HG02981 (cell line): ENCODE results near the gene MYLK.
"Not testable (repeated sequence)": the region's sequence is repeated elsewhere in the genome, so short reads cannot be mapped to it uniquely, and the experiment has no call there.

ENCODE experiments used
- ATAC-seq: cut with Tn5 transposase; IDR thresholded peaks from one replicate; pipeline ENCODE4 v1.9.1; 2021; ENCODE audit warnings: mild to moderate bottlenecking, moderate library complexity; ENCODE audit not compliant: unreplicated experiment

MYLK gene

DNA sequence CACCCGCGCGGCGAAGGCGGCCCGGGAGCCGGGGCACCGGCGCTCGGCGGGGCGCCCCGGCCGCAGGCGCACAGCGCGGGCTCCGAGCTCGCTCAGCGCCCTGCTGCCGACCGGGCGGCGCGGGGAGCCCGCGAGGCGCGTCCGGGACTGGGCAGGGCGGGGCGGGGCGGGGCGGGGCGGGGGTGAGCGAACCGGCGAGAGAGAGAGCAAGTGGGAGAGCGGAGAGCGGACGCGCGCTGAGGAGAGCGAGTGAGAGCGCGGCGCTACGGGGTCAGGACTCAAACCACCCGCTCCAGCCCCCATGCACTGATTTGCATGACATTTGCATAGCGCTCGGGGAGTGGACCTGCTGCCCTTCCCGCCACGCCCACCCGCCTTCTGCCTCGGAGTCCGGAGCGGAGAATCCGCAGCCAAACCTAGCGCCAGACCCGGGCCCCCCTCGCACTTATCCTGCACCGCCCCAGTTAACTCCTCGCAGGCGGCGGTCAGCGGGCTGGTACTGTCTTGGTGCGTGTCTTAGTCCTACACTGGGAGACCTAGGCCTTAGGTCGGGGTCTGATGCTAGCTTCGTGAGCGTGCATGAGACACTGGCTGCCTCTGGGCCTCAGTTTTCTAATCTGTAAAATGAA, at the start of gene MYLK:
TSS of gene MYLK (minus strand) at position 130 of the 629 bp plus-strand sequence. CDS start 90,491 bp downstream, outside the sequence.
- ATAC-seq, result peak; percentile 72

DNA sequence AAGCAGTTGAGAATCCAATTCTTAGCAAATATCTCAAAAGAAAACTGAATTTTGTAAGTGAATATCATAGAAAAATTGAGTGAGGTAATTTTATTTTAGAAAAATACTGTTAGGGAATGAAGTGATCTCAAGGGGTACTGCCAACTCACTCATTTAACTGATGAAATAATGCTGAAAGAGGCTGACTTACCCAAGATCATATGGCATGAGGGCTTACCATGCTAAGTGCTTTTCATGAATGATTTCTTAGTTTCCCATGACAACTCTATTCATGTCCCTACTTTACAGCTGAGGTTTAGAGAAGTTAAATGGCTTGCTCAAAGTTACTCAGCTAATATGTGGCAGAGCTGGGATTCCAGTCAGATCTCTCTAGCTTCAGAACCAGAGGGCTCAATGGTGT, 46.3 kb upstream of the MYLK start:
- ATAC-seq, result no peak

DNA sequence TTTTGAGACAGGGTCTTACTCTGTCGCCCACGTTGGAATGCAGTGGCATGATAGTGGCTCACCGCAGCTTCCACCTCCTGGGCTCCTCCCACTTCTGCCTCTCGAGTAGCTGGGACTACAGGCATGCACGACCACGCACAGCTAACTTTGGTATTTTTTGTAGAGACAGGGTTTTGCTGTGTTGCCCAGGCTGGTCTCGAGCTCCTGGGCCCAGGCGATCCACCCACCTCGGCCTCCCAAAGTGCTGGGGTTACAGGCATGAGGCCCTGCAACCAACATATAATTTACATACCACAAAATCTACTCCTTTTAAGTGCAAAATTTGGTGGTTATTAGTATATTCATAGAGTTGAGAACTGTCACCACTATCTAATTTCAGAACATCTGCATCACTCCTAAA, 45.2 kb upstream of the MYLK start:
- ATAC-seq, result no peak

- no peak for ATAC-seq
Observed at GRCh38 chr3:123926396-123926795, 42.3 kb upstream of the MYLK start.

DNA sequence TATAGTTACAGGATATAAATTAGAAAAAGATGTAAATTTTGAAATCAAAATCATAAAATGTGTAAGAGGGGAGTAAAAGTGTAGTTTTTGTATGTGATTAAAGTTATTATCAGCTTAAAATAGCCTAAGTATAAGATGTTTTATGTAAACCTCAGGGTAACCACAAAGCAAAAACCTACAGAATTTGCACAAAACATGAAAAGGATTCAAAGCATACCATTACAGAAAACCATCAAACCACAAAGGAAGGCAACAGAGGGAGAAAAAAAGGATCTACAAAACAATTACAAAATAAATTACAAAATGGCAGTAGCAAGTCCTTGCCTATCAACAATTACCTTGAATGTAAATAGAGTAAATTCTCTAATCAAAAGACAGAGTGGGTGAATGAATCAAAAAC, 36.7 kb upstream of the MYLK start:
- no peak for ATAC-seq

- no peak for ATAC-seq
Observed at GRCh38 chr3:123920383-123920782, 36.3 kb upstream of the MYLK start.

DNA sequence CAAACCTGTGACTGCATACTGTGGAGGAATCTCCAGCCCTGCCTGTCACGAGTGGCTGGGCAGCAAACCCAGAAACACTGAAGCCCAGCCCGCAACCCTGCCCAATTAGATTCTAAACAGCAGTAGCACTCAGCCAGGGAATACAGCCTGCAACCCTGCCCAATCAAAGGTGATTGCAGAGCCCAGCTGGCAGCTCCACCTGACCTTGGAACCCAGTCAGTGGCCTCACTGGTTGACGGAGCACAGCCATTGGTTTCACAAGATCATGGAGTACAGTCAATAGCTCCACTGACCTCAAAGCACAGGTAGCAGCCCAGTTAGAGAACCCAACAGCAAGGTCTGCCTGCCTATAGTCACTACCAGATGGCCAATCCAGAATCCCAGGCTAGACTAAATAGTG, 35.2 kb upstream of the MYLK start:
- no peak for ATAC-seq

DNA sequence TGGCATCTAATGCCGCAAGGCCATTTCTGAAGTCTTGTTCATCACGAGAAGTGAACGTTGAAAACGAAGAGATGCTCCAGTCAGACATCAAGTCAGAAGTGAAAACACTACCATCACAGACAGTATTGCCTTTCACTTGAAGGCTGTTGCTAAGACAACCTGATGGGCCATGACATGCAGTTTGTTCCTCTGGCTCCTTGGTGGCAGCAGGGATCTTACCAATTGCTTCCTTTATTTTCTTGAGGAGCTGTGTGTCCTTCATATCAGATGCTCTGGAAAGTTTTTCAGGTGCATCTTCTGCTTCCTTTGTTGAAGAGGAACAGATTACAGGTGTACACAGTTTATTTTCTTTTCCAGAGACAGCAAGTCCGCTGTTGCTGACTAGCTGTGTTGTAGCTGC, 30.7 kb upstream of the MYLK start:
- ATAC-seq, result no peak

DNA sequence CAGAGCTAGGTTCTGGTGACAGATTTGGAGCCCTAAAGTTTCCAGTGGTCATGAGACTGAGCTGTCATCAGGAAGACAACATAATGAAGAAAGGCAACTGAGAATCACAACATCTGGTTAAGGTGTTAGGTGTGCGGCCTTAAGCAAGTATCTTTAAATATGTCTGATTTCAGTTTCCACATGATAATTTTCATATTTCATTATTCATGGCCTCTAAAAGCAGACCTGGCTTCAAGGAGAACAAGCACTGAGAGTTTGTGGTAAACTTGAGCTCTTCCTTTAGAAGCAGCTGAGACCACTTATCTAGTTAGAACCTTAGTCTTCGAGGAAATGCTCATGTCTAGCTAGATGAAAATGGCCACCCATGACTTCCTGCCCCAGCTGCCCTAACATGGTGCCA, 25.7 kb upstream of the MYLK start:
- ATAC-seq, result no peak

GRCh38 chr3:123907720-123908119, 23.6 kb upstream of the MYLK start:
- no peak for ATAC-seq

DNA sequence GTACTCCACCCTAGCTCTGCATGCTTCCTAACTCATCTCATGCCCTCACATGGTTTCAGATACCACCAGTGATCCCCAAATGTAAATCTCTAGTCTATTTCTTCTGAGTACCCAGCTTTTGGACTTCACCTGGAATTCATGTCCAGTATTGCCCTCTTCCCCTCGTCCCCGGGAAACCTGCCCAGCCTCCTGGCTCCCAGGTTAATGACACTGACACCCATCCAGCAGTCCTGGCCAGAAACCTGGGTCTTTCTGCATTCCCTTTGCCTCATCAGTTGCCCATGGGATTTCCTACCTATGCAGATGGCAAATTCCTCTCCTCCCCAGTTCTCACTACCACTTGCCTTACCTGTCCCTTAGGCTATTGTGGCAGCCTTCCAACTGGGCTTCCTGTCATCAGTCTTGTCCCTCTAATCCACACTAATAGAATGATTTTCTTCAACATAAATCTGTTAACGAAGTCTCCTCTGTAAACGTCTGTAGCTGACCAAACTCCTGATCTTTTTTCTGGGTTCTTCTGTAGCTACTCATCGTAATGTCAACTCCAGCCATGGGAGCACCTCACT, 15.3 kb upstream of the MYLK start:
- no peak for ATAC-seq

DNA sequence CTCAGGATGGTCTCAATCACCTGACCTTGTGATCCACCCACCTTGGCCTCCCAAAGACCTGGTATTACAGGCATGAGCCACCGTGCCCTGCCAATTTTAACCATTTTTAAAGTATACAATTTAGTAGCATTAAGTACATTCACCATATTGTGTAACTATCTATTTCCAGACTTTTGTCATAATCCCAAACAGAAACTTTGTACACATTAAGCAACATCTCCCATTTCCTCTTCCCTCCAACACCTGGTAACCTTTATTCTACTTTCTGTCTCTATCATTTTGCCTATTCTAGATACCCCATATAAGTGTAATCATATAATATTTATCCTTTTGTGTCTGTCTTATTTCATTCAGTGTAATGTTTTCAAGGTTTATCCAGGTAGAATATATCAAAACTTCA, 8.9 kb upstream of the MYLK start:
- ATAC-seq, result no peak

DNA sequence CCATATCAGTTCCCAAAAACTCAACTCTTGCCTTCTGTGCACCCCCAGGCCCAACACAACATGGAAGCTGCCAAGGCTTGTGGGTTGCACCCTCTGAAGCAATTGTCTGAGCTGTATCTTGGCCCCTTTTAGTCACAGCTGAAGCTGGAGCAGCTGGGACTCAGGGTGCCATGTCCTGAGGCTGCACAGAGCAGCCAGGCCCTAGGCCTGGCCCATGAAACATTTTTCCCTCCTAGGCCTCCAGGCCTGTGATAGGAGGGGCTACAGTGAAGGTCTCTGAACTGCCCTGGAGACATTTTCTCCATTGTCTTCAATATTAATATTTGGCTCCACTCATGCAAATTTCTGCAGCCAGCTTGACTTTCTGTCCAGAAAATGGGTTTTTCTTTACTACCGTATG, 8.1 kb upstream of the MYLK start:
- no peak for ATAC-seq

DNA sequence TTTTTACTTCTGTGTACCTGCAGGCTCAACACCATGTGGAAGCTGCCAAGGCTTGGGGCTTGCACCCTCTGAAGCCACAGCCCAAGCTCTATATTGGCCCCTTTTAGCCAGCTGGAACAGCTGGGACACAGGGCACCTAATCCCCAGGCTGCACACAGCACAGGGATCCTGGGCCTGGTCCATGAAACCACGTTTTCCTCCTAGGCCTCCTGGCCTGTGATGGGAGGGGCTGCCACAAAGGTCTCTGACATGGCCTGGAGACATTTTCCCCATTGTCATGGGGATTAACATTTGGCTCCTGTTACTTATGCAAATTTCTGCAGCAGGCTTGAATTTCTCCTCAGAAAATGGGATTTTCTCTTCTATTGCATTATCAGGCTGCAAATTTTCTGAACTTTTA, 6.9 kb upstream of the MYLK start:
- ATAC-seq, result not testable (repeated sequence)

DNA sequence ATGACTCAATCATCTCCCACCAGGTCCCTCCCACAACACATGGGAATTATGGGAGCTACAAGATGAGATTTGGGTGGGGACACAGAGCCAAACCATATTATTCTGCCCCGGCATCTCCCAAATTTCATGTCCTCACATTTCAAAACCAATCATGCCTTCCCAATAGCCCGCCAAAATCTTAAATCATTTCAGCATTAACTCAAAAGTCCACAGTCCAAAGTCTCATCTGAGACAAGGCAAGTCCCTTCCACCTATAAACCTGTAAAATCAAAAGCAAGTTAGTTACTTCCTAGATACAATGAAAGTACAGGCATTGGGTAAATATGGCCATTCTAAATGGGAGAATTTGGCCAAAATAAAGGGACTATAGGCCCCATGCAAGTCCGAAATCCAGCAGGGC, 6.0 kb upstream of the MYLK start:
- ATAC-seq, result not testable (repeated sequence)

GRCh38 chr3:123884993-123885392, 861 bp upstream of the MYLK start:
- ATAC-seq, result no peak

GRCh38 chr3:123883701-123884202, 380 bp downstream of the MYLK start:
- ATAC-seq, result no peak

GRCh38 chr3:123883111-123883510, 1.0 kb downstream of the MYLK start:
- no peak for ATAC-seq

GRCh38 chr3:123881771-123882170, 2.4 kb downstream of the MYLK start:
- no peak for ATAC-seq

GRCh38 chr3:123880998-123881561, 3.1 kb downstream of the MYLK start:
- ATAC-seq, result no peak

GRCh38 chr3:123878807-123879206, 5.3 kb downstream of the MYLK start:
- ATAC-seq, result no peak

- ATAC-seq, result no peak
Observed at GRCh38 chr3:123877965-123878364, 6.2 kb downstream of the MYLK start.

GRCh38 chr3:123877466-123877865, 6.7 kb downstream of the MYLK start:
- ATAC-seq, result no peak
